Caki2 (cell line): ENCODE measurements around the gene DCT. TPM values are rescaled to one million over a fixed set of nuclear protein-coding genes. Genes with fewer than 3 reads are reported as not detected.

Experiments
- DNase-seq: peaks from one replicate; pipeline ENCODE4 v3.0.0-alpha.2; 2015; ENCODE audit warnings: low read depth
- in situ Hi-C: cut with HindIII; loops from 2 replicates; pipeline ENCODE4 v1.10.0; 2016; ENCODE audit warnings: low sequenced_read_pairs, low pct_unique_long_range_greater_than_20kb, mixed read lengths
- total RNA-seq: library from RNA; depleted of rRNA; stranded (reverse); fragments of >200 nt; shearing (Covaris generic); gene quantifications from 2 replicates; pipeline ENCODE4 v1.2.3, GENCODE V29; 2014; ENCODE audit warnings: low replicate concordance

The DCT gene
- total RNA-seq, 1 experiment from 2014 or later = 0.17 TPM

GRCh38 chr13:94462670-94463069, 16.8 kb downstream of the DCT start:
- no peak for DNase-seq
- in situ Hi-C loops = no loop called here

GRCh38 chr13:94459116-94459515, 20.4 kb downstream of the DCT start:
- DNase-seq = no peak
- in situ Hi-C loops = no loop called here

- DNase-seq = no peak
- in situ Hi-C loops = no loop called here
These were observed 24.1 kb downstream of the DCT start for GRCh38 chr13:94455414-94455813.

- in situ Hi-C loops = no loop called here
- DNase-seq = no peak
These were observed 24.6 kb downstream of the DCT start for GRCh38 chr13:94454906-94455305.

DNA sequence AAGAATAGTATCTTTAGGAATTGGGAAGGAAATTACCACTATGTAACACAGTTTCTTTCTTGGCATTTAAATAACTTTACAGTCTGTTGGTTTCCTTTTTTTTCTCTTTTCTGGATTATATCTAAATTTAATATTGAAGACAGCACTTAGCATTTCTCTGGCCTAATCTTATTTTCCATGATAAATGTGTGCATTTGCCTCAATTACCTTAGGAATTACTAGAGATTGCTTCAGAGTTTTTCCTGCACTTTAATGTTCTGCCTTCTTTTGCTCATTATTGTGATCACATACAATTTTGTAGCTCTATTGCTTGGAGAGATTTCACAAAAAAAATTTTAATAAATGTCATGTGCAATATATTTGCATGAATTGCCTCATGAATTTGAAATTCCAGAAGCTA, 25.1 kb downstream of the DCT start:
- in situ Hi-C loops = no loop called here
- DNase-seq = no peak

GRCh38 chr13:94444826-94445225, 34.7 kb downstream of the DCT start:
- in situ Hi-C loops = no loop called here
- no peak for DNase-seq

DNA sequence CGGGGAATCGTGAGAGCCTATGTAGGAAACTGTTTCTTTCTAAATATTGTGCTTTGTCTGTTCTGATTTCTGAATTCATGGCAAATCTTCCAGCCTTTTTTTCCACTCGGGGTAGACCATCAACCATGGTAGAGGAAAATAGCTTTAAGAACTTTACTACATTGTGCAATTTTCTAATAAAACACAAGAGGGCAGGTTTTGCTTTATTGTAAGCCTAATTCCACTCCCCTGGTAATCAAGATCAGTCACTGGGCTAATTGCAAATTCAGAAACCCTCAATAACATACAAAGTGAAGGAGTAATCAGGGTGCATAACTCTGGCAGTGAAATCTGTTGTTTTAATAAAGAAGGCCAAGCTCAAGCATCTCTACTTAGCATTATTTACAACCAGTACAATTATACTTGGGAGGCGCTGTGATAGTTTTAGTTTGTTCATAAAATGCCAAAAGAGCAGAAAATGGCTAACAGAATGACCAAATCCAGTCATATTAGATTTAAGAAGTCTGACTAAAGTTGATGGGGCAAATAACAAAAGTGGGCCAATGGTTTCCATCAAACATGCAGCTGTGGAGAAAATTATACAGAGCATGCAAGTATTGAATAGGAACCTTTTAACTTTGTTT, 43.8 kb downstream of the DCT start:
- DNase-seq = peak; percentile 34
- in situ Hi-C loops = no loop called here

DNA sequence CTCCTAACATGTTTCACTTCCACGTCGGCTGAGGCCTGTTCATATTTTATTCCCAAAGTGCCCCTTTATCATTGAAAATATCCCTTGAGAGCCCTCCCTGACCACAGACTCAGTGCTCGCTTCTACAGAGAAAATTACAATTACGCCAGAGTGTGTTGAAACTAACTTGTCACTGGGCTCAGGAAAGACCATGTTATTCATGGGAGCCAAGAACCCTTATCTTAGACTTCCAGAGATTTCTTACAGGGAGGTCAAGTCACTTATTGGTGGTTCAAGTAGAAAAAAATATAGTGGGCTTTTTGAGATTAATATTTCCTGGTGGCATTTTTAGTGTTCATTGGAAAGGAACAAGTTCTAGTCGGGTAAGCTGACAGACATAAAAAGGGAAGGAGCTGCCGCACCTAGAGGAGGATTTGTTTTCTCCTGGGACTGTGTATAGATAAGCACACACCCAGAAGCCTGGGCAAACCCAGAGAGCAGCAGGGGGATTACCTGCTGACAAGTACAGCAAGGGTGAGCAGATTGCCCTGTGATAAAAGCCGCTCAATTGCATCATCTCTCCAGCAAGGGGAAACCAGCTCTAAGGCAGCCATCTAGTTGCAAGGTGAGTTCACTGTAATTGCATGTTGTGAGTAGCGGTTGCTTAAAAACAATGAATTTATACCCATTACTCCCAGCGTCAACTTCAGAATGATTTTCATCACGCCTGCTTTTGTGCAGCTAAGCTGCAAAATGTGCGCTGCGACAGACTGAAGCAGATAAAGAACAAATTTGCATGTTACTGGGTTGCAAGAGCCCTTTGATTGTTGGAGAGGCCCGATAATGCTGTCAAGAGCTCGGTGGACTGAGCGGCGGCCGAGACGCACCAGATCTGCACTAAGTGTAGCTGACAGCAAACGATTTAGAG, 46.2 kb downstream of the DCT start:
- DNase-seq = no peak
- in situ Hi-C loops = no loop called here

GRCh38 chr13:94431987-94432386, 47.5 kb downstream of the DCT start:
- no peak for DNase-seq
- in situ Hi-C loops = no loop called here

GRCh38 chr13:94431574-94431973, 47.9 kb downstream of the DCT start:
- DNase-seq = no peak
- in situ Hi-C loops = no loop called here

DNA sequence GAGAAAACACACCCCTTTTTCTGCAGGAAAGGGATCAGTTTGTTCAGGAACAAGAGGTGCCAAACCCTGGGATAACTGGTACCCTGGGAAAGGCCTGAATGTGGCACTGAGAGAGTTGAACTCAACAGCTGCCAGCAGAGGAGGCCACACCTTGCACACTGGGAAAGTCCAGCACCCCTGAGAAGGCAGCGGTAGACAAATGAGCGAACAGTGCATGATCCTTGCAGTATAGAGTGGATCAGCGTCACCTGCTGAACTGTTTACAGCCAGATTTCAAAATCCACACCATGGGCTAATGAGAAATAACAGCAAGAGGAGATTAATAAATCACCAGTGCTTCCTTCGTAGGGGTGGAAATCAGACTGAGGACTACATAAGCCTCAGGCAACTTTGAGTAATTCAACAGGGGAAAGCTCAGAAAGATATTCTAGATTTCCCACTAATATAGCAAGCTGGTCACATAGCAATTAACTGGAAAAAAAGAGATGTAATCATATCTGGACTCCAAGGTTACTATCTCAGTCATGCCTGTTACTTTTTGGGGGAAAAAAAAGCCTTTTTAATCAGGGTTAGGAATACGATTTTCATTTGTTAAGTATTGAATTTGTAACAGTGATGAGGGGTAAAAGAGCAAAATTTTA, 52.0 kb downstream of the DCT start:
- DNase-seq = no peak
- in situ Hi-C loops = no loop called here

- in situ Hi-C loops = no loop called here
- no peak for DNase-seq
These were observed 59.6 kb downstream of the DCT start for GRCh38 chr13:94419925-94420305.

DNA sequence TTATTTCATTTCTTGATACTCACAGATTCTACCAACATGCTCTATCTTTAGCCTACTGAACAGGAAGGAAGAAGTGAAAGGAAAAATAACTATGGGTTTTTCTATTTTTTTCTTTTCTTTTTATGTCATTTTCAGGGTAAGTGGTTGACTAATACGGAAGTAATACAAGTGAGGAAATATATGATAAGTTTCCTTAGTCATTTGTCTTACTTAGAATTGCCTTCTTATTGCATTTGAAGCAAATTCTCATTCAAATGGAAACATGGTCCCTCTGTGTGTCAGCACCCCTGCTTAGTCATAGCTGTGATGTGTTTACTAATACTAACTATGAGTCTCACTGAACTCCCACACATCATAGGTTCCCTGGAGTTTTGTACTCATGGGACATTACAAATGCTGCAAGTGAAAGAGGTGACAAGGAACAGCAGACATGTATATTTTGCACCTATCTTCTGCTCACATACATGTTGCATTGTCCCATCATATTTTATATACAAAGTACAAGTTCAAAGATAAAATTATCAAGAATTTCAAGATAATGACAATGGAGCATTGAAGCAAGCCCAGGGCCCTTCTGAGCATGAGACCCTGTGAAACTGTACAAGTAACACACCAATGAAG, 60.1 kb downstream of the DCT start:
- DNase-seq = peak; percentile 16
- in situ Hi-C loops = no loop called here

- in situ Hi-C loops = no loop called here
- no peak for DNase-seq
These were observed 62.2 kb downstream of the DCT start for GRCh38 chr13:94417294-94417693.

DNA sequence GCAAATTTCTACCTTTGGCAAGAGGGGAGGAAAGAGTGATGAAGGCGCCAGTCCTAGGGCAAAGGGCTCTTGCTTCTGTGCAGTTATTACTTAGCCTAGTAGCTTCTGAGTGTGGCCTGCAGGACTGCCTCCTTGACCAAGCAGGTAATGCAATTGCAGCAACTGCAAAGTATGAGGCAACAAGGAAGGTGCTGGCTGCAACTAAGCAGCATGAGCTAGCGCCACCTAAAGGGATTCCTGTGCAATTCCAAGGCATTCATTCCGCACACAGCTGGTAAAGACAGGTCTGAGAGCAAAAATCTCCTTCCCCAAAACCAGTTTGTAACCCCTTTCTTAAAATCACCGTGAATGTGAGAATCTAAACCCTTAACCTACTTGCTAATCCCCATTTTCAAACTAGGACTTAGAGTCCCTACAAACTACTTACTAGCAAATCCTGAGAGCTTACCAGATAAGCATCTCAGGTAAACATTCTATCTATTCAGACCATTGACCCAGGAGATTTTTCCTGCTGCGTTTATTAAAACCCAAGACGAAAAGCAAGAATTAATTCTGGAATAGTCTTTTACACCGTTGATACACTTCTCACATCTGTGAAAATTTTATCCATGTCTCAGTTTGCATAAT, 62.9 kb downstream of the DCT start:
- in situ Hi-C loops = no loop called here
- DNase-seq = no peak

DNA sequence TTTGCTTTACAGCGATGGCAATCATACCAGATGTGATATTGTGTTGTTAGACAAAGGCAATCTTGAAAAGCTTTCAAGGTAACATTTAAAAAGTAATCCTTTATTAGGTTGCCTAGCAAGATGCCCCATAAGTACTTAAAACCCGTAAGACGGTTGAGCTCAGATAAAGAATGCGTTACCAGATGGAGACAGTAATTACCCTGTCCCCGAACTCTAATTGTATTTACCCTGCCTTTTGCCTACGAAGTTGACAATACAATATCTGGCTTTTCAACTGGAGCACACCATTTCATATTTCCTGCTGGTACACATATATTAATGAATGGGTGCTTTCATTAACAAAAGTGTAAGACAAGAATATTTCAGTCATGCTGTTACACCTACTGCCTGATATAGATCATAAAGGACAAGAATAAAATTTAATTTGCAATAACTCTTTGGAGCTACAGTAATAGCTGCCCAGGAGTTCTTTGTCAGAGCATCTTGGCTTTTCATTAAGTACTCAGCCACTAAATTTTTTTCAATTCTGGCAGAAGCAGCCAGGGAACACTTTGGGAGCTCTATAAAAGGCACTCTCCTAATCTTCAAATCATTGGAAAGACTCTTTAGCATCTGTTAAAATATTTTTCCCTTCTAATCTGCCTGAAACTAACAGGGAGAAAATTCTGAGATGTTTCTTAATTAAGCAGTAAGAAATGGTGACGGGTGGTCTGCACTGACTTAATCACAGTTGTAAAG, 63.8 kb downstream of the DCT start:
- in situ Hi-C loops = no loop called here
- DNase-seq = no peak

DNA sequence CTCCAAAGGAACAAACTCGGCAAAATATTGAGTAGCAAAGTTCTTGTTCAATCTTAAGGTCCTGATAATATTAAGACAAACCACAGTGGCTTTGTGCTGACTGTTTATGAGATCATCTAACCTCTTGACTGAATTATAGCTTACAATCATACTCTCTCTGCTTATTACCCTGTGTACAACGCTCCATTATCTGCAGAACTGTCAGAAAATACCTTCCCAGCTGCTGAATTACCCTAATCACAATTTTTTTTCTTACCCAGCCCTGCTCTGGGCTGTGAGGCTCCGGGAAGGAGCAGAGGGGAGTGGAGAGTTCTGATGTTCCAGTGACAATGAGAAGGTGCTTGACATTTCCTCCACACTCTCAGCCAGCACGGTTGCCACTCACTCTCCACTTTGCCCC, 64.8 kb downstream of the DCT start:
- in situ Hi-C loops = no loop called here
- no peak for DNase-seq

DNA sequence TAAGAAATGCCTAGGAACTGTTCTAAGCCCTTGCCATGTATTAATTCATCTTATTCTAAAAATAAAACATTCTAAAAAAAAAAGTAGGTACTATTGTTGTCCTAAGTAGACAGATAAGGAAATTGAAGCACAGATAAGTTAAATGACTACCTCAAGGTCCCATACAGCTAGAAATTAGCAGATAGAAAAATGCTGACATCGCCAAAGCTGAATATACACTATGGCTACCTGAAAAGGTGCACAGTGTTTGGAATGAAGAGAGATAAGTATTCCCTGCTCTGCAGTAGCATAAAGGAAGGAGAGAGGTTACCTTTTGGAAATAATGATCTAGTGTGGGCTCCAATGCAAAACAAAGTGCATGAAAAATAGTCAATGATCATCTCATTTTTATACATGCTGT, 65.3 kb downstream of the DCT start:
- in situ Hi-C loops = no loop called here
- no peak for DNase-seq
